HG02610 (cell line): ENCODE results near the gene PLCB2.

Experiments used
- ATAC-seq: cut with Tn5 transposase; IDR thresholded peaks from one replicate; pipeline ENCODE4 v1.9.1; 2021; ENCODE audit warnings: mild to moderate bottlenecking, moderate library complexity; ENCODE audit not compliant: unreplicated experiment

PLCB2 gene

GRCh38 chr15:40303576-40303975 is 4.2 kb downstream of the PLCB2 start:
- ATAC-seq, result no peak

- no peak for ATAC-seq
Observed at GRCh38 chr15:40302981-40303380, 4.8 kb downstream of the PLCB2 start.

GRCh38 chr15:40302288-40302886 is 5.3 kb downstream of the PLCB2 start:
- ATAC-seq, result no peak

GRCh38 chr15:40301467-40302179 is 6.1 kb downstream of the PLCB2 start:
- no peak for ATAC-seq

GRCh38 chr15:40300771-40301170 is 7.0 kb downstream of the PLCB2 start:
- ATAC-seq, result no peak

GRCh38 chr15:40300367-40300766 is 7.4 kb downstream of the PLCB2 start:
- ATAC-seq, result no peak

- ATAC-seq, result no peak
Observed at GRCh38 chr15:40298216-40298935, 9.4 kb downstream of the PLCB2 start.

GRCh38 chr15:40297356-40297755 is 10.4 kb downstream of the PLCB2 start:
- ATAC-seq, result no peak

- no peak for ATAC-seq
Observed at GRCh38 chr15:40296561-40297230, 11.0 kb downstream of the PLCB2 start.

GRCh38 chr15:40295877-40296560 is 11.7 kb downstream of the PLCB2 start:
- ATAC-seq, result no peak

GRCh38 chr15:40295297-40295696 is 12.4 kb downstream of the PLCB2 start:
- no peak for ATAC-seq

- no peak for ATAC-seq
Observed at GRCh38 chr15:40293905-40294895, 13.5 kb downstream of the PLCB2 start.

GRCh38 chr15:40293006-40293405 is 14.7 kb downstream of the PLCB2 start:
- ATAC-seq, result no peak

- no peak for ATAC-seq
Observed at GRCh38 chr15:40292246-40292645, 15.5 kb downstream of the PLCB2 start.

GRCh38 chr15:40290918-40291574 is 16.7 kb downstream of the PLCB2 start:
- ATAC-seq, result no peak

- ATAC-seq, result no peak
Observed at GRCh38 chr15:40290545-40290917, 17.2 kb downstream of the PLCB2 start.

- no peak for ATAC-seq
Observed at GRCh38 chr15:40289140-40289775, 18.5 kb downstream of the PLCB2 start.

GRCh38 chr15:40287968-40288367 is 19.8 kb downstream of the PLCB2 start:
- no peak for ATAC-seq

- ATAC-seq, result no peak
Observed at GRCh38 chr15:40287505-40287904, 20.2 kb downstream of the PLCB2 start.
